Measurements from ENCODE around the gene SH2D6.
"Not testable (repeated sequence)": the region's sequence is repeated elsewhere in the genome, so short reads cannot be mapped to it uniquely, and the experiment has no call there.

Gene SH2D6

GRCh38 chr2:85472261-85472660 is 53.7 kb downstream of the SH2D6 start:
- no peak for DNase-seq

- DNase-seq, result no peak
Observed at GRCh38 chr2:85475799-85476490, 57.4 kb downstream of the SH2D6 start.

DNA sequence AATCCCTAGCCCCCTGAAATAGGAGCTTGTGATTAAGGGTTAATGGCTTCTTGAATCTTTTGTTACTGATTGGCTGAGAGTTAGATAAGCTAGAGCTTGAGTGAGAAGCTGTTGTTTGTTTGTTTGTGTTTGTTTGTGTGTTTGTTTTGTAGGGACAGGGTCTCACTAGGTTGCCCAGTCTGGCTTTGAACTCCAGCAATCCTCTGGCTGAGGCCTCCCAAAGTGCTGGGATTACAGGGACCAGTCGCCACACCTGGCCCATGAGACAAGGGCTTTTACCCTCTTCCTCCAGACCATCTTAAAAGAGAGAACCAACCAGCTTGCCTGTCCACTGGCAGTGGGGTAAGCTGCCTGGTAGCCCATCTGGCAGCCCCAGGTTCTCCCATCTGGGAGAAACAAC is 58.1 kb downstream of the SH2D6 start:
- no peak for DNase-seq

DNA sequence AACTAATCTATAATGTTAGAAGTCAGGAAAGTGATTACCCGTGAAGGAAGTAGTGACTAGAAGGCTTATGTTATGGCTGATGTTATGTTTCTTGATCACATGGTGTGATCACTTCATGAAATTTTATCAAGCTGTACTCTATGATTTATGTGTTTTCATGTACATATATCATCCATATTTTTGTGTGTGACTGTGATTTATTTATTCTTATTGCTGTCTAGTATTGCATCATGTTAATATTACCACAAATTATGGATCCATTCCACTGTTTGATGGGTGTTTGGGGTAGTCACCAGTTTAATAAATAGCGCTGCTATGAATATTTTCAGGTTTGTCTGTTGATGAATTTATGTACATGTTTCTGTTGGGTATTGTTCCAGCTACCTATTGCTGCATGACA is 59.4 kb downstream of the SH2D6 start:
- DNase-seq, result no peak

GRCh38 chr2:85481818-85482777 is 63.6 kb downstream of the SH2D6 start:
- DNase-seq, result no peak

DNA sequence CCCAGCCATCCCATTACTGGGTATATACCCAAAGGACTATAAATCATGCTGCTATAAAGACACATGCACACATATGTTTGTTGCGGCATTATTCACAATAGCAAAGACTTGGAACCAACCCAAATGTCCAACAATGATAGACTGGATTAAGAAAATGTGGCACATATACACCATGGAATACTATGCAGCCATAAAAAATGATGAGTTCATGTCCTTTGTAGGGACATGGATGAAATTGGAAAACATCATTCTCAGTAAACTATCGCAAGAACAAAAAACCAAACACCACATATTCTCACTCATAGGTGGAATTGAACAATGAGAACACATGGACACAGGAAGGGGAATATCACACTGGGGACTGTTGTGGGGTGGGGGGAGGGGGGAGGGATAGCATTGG is 66.1 kb downstream of the SH2D6 start:
- DNase-seq, result not testable (repeated sequence)

DNA sequence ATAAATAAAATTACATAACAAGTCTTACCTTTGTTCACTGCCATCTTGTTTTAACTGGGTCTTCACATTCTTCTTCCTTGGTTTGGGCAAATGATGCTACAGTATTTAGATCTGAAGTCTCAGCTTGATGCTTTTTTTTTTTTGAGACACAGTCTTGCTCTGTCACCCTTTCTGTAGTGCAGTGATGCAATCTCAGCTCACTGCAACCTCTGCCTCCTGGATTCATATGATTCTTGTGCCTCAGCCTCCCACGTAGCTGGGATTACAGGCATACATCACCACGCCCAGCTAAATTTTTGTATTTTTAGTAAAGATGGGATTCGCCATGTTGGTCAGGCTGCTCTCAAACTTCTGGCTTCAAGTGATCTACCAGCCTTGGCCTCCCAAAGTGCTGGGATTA is 67.3 kb downstream of the SH2D6 start:
- DNase-seq, result no peak

Data from stimulated activated naive CD4-positive, alpha-beta T cell treated with Interleukin-2 at 50 U/mL for 16 hours (primary cell).